ENCODE results near the gene AGPS.

AGPS gene

GRCh38 chr2:177532567-177532966, 140.0 kb downstream of the AGPS start:
- Histone ChIP-seq H3K4me1 (ENCODE audit: control insufficient read depth in 1 of 2, insufficient read depth in 2 of 2, low read length in 2 of 2) (no peaks in the 10 kb centered on the region), H3K9ac (ENCODE audit: low read depth in 1 of 2, low read length in 2 of 2) (no peak overlapping the region), H3K27me3 (ENCODE audit: control insufficient read depth in 1 of 2, insufficient read depth in 2 of 2, low read length in 2 of 2) (no peaks in the 10 kb centered on the region), H3K36me3 (ENCODE audit: control insufficient read depth in 1 of 2, insufficient read depth in 2 of 2, low read length in 2 of 2) (peaks cover 0 to 4% of the 10 kb centered on the region in 2 donors), H3K9me3 (ENCODE audit: control insufficient read depth in 1 of 2, low read length in 2 of 2) (no peaks in the 10 kb centered on the region), H3K27ac (ENCODE audit: low read depth, low read length) (no peak overlapping the region), H3K4me3 (ENCODE audit: low read depth in 1 of 2, low read length in 2 of 2) (no peak overlapping the region)

- peaks cover 0 to 4% of the 10 kb centered on the region in 2 donors for H3K36me3 ChIP-seq (ENCODE audit: control insufficient read depth in 1 of 2, insufficient read depth in 2 of 2, low read length in 2 of 2)
- no peak overlapping the region for H3K27ac ChIP-seq (ENCODE audit: low read depth, low read length)
- H3K27me3 ChIP-seq (ENCODE audit: control insufficient read depth in 1 of 2, insufficient read depth in 2 of 2, low read length in 2 of 2), result no peaks in the 10 kb centered on the region
- H3K9me3 ChIP-seq (ENCODE audit: control insufficient read depth in 1 of 2, low read length in 2 of 2), result no peaks in the 10 kb centered on the region
- no peak overlapping the region for H3K9ac ChIP-seq (ENCODE audit: low read depth in 1 of 2, low read length in 2 of 2)
- no peaks in the 10 kb centered on the region for H3K4me1 ChIP-seq (ENCODE audit: control insufficient read depth in 1 of 2, insufficient read depth in 2 of 2, low read length in 2 of 2)
- no peak overlapping the region for H3K4me3 ChIP-seq (ENCODE audit: low read depth in 1 of 2, low read length in 2 of 2)
Observed at GRCh38 chr2:177533253-177533652, 140.7 kb downstream of the AGPS start.

- H3K36me3 ChIP-seq (ENCODE audit: control insufficient read depth in 1 of 2, insufficient read depth in 2 of 2, low read length in 2 of 2), result peaks cover 0 to 8% of the 10 kb centered on the region in 2 donors
- no peaks in the 10 kb centered on the region for H3K4me1 ChIP-seq (ENCODE audit: control insufficient read depth in 1 of 2, insufficient read depth in 2 of 2, low read length in 2 of 2)
Observed at GRCh38 chr2:177535000-177535399, 142.4 kb downstream of the AGPS start.

DNA sequence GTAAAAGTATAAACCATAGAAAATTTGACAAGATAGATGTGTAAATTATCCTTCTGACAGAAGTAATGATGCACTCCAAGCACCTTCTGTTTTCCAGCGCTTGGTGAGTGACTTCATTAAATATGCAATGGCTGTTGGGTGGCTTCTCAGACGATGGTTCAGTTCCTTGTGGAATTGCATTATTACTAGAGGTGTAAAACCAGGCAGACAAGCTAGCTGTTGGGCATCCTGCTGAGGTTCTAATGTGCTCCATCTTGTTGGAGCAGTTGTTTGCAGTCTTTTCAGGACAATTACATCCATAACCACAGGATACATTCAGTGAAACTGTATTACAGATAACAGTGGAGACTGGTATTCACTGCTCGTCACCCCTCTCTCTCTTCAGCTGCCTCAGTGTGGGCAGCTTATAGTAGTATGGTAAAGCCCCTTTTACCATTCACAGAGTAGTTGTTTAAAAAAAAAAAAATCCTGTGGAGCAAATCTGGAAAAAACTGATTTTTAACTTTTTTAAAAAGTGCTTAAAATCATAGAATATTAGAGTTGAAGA, 143.5 kb downstream of the AGPS start:
- H3K9me3 ChIP-seq (ENCODE audit: control insufficient read depth in 1 of 2, low read length in 2 of 2), result no peaks in the 10 kb centered on the region

More at GRCh38 chr2:177535000-177535399, 142.4 kb downstream of the AGPS start:
- Histone ChIP-seq H3K9ac (ENCODE audit: low read depth in 1 of 2, low read length in 2 of 2) (no peak overlapping the region), H3K27ac (ENCODE audit: low read depth, low read length) (no peak overlapping the region), H3K4me3 (ENCODE audit: low read depth in 1 of 2, low read length in 2 of 2) (no peak overlapping the region), H3K9me3 (ENCODE audit: control insufficient read depth in 1 of 2, low read length in 2 of 2) (no peaks in the 10 kb centered on the region), H3K27me3 (ENCODE audit: control insufficient read depth in 1 of 2, insufficient read depth in 2 of 2, low read length in 2 of 2) (no peaks in the 10 kb centered on the region)

GRCh38 chr2:177537213-177537612, 144.6 kb downstream of the AGPS start:
- no peaks in the 10 kb centered on the region for H3K27me3 ChIP-seq (ENCODE audit: control insufficient read depth in 1 of 2, insufficient read depth in 2 of 2, low read length in 2 of 2)
- no peak overlapping the region for H3K27ac ChIP-seq (ENCODE audit: low read depth, low read length)
- H3K4me3 ChIP-seq (ENCODE audit: low read depth in 1 of 2, low read length in 2 of 2), result no peak overlapping the region
- no peak overlapping the region for H3K9ac ChIP-seq (ENCODE audit: low read depth in 1 of 2, low read length in 2 of 2)
- H3K4me1 ChIP-seq (ENCODE audit: control insufficient read depth in 1 of 2, insufficient read depth in 2 of 2, low read length in 2 of 2), result no peaks in the 10 kb centered on the region
- H3K36me3 ChIP-seq (ENCODE audit: control insufficient read depth in 1 of 2, insufficient read depth in 2 of 2, low read length in 2 of 2), result peaks cover 0 to 8% of the 10 kb centered on the region in 2 donors
- H3K9me3 ChIP-seq (ENCODE audit: control insufficient read depth in 1 of 2, low read length in 2 of 2), result no peaks in the 10 kb centered on the region

More for the DNA sequence above, 143.5 kb downstream of the AGPS start:
- Histone ChIP-seq H3K27ac (ENCODE audit: low read depth, low read length) (no peak overlapping the region), H3K4me1 (ENCODE audit: control insufficient read depth in 1 of 2, insufficient read depth in 2 of 2, low read length in 2 of 2) (no peaks in the 10 kb centered on the region), H3K27me3 (ENCODE audit: control insufficient read depth in 1 of 2, insufficient read depth in 2 of 2, low read length in 2 of 2) (no peaks in the 10 kb centered on the region), H3K36me3 (ENCODE audit: control insufficient read depth in 1 of 2, insufficient read depth in 2 of 2, low read length in 2 of 2) (peaks cover 0 to 8% of the 10 kb centered on the region in 2 donors), H3K9ac (ENCODE audit: low read depth in 1 of 2, low read length in 2 of 2) (no peak overlapping the region), H3K4me3 (ENCODE audit: low read depth in 1 of 2, low read length in 2 of 2) (no peak overlapping the region)

DNA sequence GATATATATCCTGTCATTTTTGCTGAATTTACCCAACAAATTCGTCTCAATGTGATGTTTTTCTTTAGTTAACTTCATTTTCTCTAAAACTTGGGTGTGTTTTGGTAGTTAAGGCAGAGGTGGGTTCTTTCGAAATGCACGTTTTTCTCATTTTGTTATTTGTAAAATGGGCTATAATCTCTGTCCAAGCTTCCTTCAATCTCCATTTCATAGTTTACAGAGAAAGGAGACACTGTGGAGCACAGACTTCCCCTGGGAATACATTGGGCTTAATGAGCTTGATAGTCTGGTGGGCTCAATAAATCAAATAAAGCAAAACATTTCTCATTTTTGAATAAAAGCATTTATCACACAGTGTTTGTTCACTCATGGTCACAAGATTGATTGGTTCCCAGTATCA, 145.1 kb downstream of the AGPS start:
- Histone ChIP-seq H3K36me3 (ENCODE audit: control insufficient read depth in 1 of 2, insufficient read depth in 2 of 2, low read length in 2 of 2) (peaks cover 0 to 8% of the 10 kb centered on the region in 2 donors), H3K9ac (ENCODE audit: low read depth in 1 of 2, low read length in 2 of 2) (no peak overlapping the region), H3K4me3 (ENCODE audit: low read depth in 1 of 2, low read length in 2 of 2) (no peak overlapping the region), H3K9me3 (ENCODE audit: control insufficient read depth in 1 of 2, low read length in 2 of 2) (no peaks in the 10 kb centered on the region), H3K27ac (ENCODE audit: low read depth, low read length) (no peak overlapping the region), H3K27me3 (ENCODE audit: control insufficient read depth in 1 of 2, insufficient read depth in 2 of 2, low read length in 2 of 2) (no peaks in the 10 kb centered on the region), H3K4me1 (ENCODE audit: control insufficient read depth in 1 of 2, insufficient read depth in 2 of 2, low read length in 2 of 2) (no peaks in the 10 kb centered on the region)

DNA sequence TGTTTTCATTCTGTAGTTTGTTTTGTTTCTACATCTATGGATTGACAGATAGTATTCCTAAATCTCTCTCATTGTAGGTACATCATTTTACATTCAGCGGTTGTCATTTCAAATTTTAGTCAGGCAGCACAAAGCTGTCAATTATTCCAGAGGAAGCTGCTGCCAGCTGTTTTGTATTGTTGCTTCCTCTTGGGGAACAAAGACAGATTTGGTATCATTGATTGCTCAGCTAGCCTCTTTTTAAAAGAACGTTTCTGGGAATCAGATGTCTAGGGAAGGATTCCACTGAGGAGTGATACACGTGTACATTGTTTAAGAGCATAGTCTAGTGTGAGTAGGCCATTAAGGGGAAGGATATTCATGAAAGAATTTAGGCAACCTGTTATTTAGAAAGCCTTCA, 145.8 kb downstream of the AGPS start:
- H3K4me3 ChIP-seq (ENCODE audit: low read depth in 1 of 2, low read length in 2 of 2), result no peak overlapping the region

DNA sequence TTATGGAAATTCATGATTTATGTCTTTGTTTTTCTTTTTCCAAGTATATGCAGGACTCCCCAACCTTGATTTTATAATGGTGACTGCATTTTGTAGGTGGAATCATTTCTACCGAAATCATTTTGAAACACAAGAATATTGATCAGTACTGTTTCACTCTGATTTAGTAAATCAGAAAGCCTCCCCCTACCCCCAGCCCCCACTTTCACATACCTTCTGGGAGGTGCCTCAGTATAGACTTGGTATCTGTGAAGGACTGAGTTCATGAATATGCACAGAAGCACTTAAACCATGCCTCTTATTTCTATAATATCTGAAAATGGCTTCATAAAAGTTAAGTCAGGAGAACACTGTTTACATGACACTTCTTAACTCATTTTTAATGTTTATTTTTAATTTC, 147.7 kb downstream of the AGPS start:
- no peak overlapping the region for H3K27ac ChIP-seq (ENCODE audit: low read depth, low read length)
- H3K36me3 ChIP-seq (ENCODE audit: control insufficient read depth in 1 of 2, insufficient read depth in 2 of 2, low read length in 2 of 2), result peaks cover 0 to 8% of the 10 kb centered on the region in 2 donors
- H3K27me3 ChIP-seq (ENCODE audit: control insufficient read depth in 1 of 2, insufficient read depth in 2 of 2, low read length in 2 of 2), result no peaks in the 10 kb centered on the region
- no peaks in the 10 kb centered on the region for H3K4me1 ChIP-seq (ENCODE audit: control insufficient read depth in 1 of 2, insufficient read depth in 2 of 2, low read length in 2 of 2)
- no peaks in the 10 kb centered on the region for H3K9me3 ChIP-seq (ENCODE audit: control insufficient read depth in 1 of 2, low read length in 2 of 2)
- H3K4me3 ChIP-seq (ENCODE audit: low read depth in 1 of 2, low read length in 2 of 2), result no peak overlapping the region
- H3K9ac ChIP-seq (ENCODE audit: low read depth in 1 of 2, low read length in 2 of 2), result no peak overlapping the region

More for the DNA sequence above, 145.8 kb downstream of the AGPS start:
- H3K9ac ChIP-seq (ENCODE audit: low read depth in 1 of 2, low read length in 2 of 2), result no peak overlapping the region
- H3K4me1 ChIP-seq (ENCODE audit: control insufficient read depth in 1 of 2, insufficient read depth in 2 of 2, low read length in 2 of 2), result no peaks in the 10 kb centered on the region
- no peaks in the 10 kb centered on the region for H3K27me3 ChIP-seq (ENCODE audit: control insufficient read depth in 1 of 2, insufficient read depth in 2 of 2, low read length in 2 of 2)
- peaks cover 0 to 8% of the 10 kb centered on the region in 2 donors for H3K36me3 ChIP-seq (ENCODE audit: control insufficient read depth in 1 of 2, insufficient read depth in 2 of 2, low read length in 2 of 2)
- no peaks in the 10 kb centered on the region for H3K9me3 ChIP-seq (ENCODE audit: control insufficient read depth in 1 of 2, low read length in 2 of 2)
- H3K27ac ChIP-seq (ENCODE audit: low read depth, low read length), result no peak overlapping the region

- peaks cover 0 to 4% of the 10 kb centered on the region in 2 donors for H3K36me3 ChIP-seq (ENCODE audit: control insufficient read depth in 1 of 2, insufficient read depth in 2 of 2, low read length in 2 of 2)
- H3K9me3 ChIP-seq (ENCODE audit: control insufficient read depth in 1 of 2, low read length in 2 of 2), result no peaks in the 10 kb centered on the region
- H3K27me3 ChIP-seq (ENCODE audit: control insufficient read depth in 1 of 2, insufficient read depth in 2 of 2, low read length in 2 of 2), result no peaks in the 10 kb centered on the region
- H3K4me1 ChIP-seq (ENCODE audit: control insufficient read depth in 1 of 2, insufficient read depth in 2 of 2, low read length in 2 of 2), result no peaks in the 10 kb centered on the region
- no peak overlapping the region for H3K27ac ChIP-seq (ENCODE audit: low read depth, low read length)
- H3K4me3 ChIP-seq (ENCODE audit: low read depth in 1 of 2, low read length in 2 of 2), result no peak overlapping the region
- H3K9ac ChIP-seq (ENCODE audit: low read depth in 1 of 2, low read length in 2 of 2), result no peak overlapping the region
Observed at GRCh38 chr2:177541258-177541991, 148.9 kb downstream of the AGPS start.

DNA sequence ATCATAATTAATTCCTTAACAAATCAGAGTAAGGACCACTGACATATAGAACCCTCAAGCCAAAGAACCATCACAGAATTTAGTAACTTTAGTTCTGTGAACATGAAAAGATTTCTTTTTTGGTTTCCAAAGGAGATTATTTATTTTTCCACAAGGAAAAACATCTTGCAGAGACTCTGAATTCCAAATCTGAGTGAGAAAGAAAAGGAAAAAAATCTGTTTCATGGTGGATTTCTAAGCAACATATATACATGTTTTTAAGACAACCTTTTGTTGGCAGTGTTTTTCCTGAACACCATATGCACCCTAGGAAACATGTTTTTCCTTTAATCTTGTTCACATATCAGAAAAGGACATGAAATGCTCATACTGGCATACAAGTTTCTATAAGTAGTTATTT, 149.8 kb downstream of the AGPS start:
- Histone ChIP-seq H3K36me3 (ENCODE audit: control insufficient read depth in 1 of 2, insufficient read depth in 2 of 2, low read length in 2 of 2) (peaks cover 0 to 4% of the 10 kb centered on the region in 2 donors), H3K27ac (ENCODE audit: low read depth, low read length) (no peak overlapping the region), H3K4me3 (ENCODE audit: low read depth in 1 of 2, low read length in 2 of 2) (no peak overlapping the region), H3K27me3 (ENCODE audit: control insufficient read depth in 1 of 2, insufficient read depth in 2 of 2, low read length in 2 of 2) (no peaks in the 10 kb centered on the region), H3K4me1 (ENCODE audit: control insufficient read depth in 1 of 2, insufficient read depth in 2 of 2, low read length in 2 of 2) (no peaks in the 10 kb centered on the region), H3K9ac (ENCODE audit: low read depth in 1 of 2, low read length in 2 of 2) (no peak overlapping the region), H3K9me3 (ENCODE audit: control insufficient read depth in 1 of 2, low read length in 2 of 2) (no peaks in the 10 kb centered on the region)
